ENCODE data around the gene CPB2.

DNA sequence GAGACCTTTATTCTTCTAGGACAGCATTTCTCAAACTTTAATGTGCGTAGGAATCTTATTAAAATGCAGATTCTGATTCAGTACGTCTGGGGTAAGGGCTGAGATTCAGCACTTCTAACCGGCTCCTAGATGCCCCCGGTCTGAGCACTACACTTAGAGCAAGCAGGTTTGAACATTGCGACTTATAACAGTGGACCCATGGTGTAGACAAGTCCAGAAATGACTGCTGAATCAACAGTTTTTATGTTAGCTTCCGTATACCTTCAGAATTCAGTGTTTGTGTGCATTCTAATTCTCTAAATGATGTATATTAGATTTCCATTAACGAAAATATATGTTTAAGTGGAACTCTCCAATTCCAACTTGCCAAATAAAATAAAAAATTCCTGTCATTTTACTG, 17.5 kb upstream of the CPB2 start:
- TF ChIP-seq CTCF (IDR thresholded peaks at IDR 0.05) (no peak), POLR2AphosphoS5 (IDR thresholded peaks at IDR 0.05; ENCODE audit: low read depth, low read length) (no peak)
